HS-5 (cell line): ENCODE data around the gene SMIM13.
"Not testable (repeated sequence)": the region's sequence is repeated elsewhere in the genome, so short reads cannot be mapped to it uniquely, and the experiment has no call there.

Source experiments
- DNase-seq: peaks from one replicate; pipeline ENCODE4 v3.0.0-alpha.2; 2012; ENCODE audit warnings: low read depth

SMIM13 gene

DNA sequence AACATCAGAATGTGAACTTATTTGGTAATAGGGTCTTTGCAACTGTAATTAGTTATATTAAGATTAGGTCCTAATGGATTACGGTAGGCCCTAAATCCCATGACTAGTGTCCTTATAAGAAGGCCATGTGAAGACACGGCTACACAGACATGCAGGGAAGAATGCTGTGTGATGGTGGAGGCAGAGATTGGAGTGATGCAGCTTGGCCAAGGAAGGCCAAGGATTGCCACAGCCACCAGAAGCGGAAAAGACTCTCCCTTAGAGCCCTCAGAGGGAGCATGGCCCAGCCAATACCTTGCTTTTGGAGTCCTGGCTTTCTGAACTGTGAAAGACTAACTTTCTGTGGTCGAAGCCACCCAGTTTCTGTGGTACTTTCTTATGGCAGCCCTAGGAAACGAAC, 9.7 kb upstream of the SMIM13 start:
- DNase-seq: no peak

DNA sequence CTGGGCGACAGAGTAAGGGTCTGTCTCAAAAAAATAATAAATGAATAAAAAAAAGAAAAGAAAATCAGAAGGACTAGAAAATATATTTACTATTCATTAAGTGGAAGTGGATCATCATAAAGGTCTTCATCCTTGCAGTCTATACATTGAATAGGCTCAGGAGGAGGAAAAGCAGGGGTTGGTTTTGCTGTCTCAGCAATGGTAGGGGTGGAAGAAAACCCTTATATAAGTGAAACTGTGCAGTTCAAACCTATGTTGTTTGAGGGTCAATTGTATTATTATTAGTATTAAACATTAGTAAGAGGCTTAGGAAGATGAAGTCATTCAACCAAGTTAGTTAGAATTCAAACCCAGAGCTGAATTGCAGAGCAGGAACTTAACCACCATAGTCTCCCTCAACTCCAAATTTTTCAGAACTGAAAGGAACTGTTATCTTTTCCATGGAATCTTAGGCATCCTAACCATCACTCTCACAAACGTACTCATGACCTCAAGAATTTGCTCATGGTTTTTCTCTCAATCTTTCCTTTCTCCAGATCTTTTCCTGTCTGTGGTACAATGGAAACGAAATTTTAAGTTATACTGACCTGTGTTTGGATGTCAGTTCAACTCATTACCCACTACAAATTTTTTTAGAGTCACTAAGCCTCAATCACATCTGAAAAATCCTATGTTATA, 7.7 kb upstream of the SMIM13 start:
- no peak for DNase-seq

DNA sequence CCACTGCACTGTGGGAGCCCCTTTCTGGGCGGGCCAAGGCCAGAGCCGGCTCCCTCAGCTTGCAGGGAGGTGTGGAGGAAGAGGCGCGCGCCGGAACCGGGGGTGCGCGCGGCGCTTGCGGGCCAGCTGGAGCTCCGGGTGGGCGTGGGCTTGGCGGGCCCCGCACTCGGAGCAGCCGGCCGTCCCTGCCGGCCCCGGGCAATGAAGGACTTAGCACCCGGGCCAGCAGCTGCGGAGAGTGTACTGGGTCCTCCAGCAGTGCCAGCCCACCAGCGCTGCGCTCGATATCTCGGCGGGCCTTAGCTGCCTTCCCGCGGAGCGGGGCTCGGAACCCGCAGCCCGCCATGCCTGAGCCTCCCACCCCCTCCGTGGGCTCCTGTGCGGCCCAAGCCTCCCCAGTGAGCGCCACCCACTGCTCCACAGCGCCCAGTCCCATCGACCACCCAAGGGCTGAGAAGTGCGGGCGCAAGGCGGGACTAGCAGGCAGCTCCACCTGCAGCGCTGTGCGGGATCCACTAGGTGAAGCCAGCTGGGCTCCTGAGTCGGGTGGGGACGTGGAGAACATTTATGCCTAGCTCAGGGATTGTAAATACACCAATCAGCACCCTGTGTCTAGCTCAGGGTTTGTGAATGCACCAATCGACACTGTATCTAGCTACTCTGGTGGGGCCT, 6.4 kb upstream of the SMIM13 start:
- DNase-seq: not testable (repeated sequence)

DNA sequence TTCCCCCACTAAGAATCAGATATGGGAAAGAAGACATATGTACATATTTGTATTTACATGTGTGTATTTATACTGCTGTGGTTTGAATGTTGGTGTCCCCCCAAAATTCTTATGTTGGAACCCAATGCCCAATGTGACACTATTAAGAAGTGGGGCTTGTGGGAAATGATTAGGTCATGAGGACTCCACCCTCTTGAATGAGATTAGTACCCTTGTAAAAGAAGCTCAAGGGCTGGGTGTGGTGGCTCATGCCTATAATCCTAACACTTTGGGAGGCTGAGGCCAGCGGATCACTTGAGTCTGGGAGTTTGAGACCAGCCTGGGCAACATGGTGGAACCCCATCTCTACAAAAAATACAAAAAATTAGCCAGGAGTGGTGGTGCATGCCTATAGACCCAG, 3.9 kb upstream of the SMIM13 start:
- DNase-seq: no peak

DNA sequence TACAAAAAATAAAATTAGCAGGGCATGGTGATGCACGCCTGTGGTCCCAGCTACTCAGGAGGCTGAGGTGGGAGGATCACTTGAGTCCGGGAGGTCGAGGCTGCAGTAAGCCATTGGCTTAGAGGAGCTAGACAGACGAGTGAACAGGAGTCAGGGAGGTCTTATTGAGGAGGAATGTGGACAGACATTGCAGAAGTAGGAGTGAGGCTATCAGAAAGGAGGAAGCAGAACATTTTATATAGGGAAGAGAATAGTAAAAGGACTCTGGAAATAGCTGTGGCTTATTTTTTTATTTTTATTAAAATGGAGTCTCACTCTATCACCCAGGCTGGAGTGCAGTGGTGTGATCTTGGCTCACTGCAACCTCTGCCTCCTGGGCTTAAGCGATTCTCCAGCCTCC, 2.5 kb upstream of the SMIM13 start:
- not testable (repeated sequence) for DNase-seq

DNA sequence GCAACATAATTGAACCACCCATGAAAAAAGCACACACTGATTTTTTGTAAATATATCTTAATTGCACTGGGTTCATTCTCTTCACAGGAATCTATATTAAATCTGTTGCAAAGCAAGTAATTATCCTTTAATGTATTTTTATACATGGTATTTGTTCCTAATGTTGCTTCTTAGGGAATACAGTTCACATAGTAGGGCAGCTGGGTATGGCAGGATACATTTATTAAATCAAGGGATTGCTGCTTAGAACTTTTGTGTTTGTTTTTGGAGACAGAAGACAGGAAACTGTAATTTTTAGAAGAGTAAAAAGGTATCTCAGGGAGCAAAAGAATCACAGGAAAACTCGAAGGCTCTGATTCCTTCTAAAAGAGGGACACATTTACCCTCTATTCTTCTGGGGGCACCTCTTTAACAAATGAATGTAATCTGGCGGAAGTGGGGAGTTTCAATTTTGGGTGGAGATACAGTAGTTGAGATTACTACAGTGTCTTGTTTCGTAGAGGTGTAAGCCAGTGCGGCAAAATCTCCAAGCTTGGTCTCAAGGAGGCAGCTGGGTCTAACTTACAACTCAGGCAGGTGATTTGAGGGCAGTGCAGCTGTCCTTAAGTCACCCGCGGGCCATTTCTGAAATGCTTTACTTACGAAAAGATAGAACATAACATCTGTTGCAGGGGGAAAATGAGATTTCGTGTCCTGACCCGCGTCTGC, 812 bp upstream of the SMIM13 start:
- no peak for DNase-seq

DNA sequence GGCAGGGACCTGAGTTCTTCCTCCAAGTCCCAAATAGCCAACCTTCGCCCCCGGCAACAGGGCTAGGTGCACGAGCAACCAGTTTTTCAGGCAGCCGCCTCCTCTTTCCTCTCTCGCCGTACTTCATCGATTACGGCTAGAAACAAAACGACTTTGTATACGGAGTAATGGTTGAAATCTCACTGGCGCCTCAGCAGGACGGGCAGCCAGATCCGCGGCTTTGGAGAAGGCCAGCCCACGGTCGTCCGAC, 333 bp upstream of the SMIM13 start:
- DNase-seq: no peak

DNA sequence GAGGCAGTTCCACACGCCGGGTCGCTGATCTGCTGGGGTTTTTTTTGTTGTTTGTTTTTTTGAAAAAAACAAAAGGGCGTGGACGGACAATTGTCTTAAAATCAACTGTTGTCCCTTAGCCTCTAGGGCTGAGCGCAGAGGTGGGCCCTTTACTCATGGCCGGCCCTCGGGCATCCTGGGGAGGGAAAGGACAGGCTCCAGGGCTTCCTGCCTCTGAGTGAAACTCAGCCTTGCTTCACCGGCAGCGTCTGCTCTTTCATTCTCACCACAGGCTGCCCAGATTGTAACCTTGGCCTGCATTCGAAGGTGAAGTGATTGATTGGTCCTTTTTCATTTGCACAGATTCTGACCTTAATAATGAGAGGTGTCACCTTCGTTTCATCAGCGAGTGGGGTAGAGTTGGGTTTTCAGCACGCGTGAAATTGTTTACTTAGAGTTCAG, 797 bp downstream of the SMIM13 start:
- DNase-seq: no peak

DNA sequence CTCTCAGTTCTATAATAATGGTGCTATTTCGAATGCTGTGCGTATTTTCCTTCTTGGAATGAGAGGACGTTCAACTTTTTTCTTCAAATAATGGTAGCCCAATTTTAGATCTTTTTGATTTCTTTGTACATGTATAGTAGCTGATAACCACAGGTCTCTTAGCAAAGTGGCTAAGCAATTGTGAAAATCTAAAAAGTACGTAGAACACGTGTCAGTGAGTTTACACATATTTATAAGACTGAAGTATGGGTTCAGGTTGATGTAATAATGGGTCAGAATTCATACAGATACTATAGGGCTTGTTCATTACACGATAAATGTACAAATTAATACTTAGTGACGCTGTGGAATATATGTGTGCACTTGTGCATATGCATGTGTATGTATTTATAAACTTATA, 1.3 kb downstream of the SMIM13 start:
- no peak for DNase-seq

DNA sequence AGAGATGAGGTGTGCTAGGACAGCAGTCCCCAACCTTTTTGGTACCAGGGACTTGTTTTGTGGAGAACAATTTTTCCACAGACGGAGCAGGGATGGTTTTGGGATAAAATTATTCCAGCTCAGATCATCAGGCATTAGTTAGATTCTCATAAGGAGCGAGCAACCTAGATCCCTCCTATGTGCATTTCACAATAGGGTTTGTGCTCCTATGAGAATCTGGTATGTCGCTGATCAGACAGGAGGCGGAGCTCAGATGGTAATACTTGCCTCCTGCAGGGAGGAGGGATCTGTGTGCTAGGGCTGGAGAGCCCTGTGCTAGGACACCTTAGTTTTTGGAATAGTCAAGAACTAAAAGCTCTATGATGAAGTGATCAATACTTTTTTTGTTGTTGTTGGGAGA, 2.5 kb downstream of the SMIM13 start:
- DNase-seq: no peak

DNA sequence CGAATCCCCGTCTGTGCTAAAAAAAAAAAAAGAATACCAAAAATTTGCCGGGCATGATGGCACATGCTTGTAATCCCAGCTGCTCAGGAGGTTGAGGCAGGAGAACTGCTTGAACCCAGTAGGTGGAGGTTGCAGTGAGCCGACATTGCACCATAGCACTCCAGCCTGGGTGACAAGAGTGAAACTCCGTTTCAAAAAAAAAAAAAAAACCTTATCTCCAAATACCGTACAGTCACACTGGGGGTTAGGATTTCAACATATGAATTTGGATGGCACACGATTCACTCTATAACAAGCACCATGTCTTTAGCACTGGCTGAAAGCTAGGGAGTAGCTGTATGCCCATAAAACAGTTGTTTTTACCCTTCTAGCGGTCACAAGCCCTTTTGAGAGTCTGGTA, 3.8 kb downstream of the SMIM13 start:
- DNase-seq: no peak

DNA sequence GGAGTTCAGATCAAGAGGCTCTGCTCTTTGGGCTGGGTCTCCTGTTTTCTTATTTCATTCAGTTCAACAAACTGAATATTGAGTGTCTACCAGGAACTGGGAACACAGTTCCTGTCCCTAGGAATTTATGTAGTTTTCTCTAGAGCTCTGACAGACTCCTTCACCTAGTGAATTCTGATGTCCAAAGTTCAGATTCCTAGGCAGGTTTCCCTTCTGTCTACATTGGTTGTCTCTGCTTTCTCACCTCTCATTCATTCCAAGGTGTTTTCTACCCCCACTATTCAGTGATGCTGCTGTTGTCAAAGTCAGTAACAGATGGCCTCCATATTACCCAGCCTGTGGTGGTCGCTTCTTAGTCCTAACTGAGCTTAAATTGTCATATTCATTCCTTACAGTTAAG, 4.4 kb downstream of the SMIM13 start:
- DNase-seq: no peak

DNA sequence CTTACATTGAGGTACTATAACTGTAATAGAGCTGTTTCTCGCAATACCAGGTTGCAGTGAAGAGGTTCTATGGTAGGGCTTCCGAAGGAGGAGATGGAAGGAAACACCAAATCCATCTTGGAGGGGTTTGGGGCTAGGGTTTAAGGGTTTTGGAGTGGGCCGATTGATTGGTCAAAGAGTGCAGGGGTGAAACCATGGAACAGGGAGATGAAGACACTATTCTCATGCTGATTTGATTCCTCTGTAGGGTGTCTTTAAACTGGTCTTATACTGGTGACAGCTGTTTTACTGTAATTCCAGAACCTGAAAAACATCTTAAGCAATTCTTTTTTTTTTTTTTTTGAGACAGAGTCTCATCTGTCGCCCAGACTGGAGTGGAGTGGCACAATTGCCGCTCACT, 7.8 kb downstream of the SMIM13 start:
- DNase-seq: no peak

DNA sequence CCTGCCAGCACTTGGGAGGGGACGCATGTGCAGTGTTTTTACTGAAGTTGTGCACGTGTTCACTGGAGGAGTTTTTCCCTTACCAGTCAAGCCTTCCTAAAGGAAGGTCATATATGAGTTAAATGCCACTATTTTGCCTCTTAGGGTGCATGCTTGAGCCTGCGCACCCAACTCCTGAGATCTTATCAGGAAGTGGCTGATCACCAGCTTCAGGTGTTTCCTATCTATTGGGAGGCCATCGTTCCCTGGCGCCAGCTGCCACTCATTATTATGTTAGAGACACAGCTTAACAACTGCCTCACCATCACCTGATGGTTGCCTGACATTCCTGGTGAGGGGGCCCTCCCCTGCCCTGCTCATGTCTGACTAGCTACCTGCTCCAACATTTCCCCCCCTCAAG, 9.4 kb downstream of the SMIM13 start:
- DNase-seq: no peak

DNA sequence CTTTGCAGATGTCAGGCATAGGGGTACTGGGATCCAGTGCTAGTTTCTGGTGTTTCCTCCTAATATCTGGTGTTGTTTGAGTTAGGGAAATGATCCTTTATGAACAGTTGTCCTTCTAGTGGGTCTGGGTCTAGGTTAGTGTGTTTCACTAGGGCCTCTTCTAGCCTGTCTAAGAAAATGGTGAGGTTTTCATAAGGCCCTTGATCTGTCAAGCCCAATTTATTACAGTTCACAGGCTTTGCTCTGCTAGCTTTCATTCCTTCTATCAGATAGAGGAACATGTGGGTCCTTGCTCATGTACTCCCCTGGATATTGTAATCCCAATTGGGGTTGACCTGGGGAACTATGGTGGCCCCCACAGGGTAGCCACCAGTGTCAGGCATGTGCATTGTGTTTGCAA, 15.1 kb downstream of the SMIM13 start:
- DNase-seq: no peak

DNA sequence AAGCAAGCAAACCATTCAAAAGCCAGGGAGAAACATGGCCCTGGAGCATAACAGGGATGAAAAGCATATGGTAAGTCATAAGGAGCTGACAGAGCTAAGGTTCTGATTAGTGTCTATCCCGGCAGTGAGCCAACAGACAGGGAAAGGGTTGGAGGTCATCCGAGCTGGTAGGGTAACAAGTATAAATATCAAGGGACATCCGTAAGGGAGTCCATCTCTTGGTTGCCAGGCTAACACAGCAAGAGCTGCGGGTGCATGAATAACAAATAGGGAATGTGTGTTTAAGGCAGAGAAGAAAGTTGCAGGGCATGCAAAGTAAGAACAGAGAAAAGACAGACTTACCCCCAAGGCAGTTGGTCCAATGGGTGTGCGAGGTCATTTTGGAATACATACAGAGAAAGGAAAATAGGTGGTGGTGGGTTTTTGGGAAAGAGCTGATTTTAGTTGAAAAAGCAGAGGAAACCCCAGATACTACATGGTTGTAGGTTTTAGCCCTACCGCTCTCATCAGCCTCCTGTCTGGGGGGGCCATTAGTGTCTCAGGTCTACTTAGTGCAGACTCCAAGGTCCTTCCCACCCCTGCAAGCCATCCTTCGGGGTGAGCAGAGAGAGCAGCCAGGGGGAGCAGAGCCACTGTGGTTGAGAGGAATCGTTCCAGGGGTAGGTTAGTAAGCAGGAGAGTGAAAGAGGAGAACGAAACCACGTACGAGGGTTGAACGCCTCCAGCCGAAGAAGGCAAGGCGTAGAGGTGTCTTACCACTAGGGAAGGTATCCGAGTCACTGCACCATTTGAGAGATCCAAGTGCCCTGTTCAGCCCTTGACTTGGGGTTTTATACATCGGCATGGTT, 17.5 kb downstream of the SMIM13 start, which contains the start of gene ERVFRD-1:
ERVFRD-1 (minus strand) TSS at position 805 of the 848 bp plus-strand sequence. CDS start 6,415 bp downstream, outside the sequence.
- DNase-seq: no peak

DNA sequence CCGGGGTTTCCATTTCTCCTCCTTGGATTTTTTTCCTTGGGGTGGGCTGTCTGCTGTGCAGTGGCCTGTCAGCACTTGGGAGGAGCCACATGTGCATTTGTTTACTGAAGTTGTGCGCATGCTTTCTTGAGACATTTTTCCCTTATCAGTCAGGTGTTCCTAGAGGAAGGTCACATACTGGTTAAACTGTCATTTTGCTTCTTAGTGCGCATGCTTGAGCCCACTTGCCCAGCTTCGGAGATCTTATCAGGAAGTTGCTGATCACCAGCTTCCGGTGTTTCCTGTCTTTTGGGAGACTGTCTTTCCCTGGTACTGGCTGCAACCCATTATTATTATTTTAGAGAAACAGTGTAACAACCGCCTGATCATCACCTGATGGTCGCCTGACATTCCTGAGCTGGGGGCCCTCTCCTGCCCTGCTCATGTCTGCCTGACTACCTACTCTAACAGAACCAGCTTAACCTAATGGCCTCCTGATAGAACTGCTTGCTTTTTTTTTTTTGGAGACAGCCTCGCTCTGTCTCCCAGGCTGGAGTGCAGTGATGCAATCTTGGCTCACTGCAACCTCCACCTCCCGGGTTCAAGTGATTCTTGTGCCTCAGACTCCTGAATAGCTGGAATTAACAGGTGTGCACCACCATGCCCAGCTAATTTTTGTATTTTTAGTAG, 18.3 kb downstream of the SMIM13 start:
- no peak for DNase-seq

DNA sequence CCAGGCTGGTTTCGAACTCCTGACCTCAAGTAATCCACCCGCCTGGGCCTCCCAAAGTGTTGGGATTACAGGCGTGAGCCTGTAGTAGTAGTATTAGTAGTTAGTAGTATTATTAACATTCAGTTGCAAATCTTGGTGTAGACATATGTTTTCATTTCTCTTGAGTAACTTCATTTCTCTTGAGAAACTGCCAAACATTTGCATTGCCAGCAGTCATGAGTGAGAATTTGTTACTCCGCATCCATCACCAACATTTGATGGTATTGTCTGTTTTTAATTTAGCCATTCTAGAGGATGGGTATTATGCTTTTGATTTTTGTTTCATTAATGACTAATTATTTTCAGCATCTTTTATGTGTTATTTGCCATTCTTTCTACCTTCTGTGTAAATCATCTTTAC, 19.4 kb downstream of the SMIM13 start:
- DNase-seq: no peak

DNA sequence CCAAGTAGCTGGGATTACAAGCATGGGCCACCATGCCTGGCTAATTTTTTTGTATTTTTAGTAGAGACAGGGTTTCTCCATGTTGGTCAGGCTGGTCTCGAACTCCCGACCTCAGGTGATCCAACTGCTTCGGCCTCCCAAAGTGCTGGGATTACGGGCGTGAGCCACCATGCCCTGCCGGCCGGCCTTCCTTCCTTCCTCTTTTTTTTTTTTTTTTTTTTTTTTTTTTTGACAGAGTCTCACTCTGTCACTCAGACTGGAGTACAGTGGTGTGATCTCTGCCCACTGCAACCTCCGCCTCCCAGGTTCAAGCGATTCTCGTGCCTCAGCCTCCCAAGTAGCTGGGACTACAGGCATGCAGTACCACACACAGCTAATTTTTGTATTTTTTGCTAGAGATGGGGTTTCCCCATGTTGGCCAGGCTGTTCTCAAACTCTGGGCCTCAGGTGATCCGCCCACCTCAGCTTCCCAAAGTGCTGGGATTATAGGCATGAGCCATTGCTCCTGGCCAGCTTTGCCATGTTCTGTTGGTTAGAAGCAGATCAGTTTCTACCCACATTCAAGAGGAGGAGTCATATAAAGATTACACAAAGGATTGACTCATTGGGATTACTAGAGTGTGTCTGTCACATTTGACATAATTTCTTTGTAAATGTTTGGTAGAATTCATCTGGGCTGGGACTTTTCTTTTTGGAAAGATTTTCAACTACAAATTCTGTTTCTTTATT, 22.3 kb downstream of the SMIM13 start:
- DNase-seq: not testable (repeated sequence)

DNA sequence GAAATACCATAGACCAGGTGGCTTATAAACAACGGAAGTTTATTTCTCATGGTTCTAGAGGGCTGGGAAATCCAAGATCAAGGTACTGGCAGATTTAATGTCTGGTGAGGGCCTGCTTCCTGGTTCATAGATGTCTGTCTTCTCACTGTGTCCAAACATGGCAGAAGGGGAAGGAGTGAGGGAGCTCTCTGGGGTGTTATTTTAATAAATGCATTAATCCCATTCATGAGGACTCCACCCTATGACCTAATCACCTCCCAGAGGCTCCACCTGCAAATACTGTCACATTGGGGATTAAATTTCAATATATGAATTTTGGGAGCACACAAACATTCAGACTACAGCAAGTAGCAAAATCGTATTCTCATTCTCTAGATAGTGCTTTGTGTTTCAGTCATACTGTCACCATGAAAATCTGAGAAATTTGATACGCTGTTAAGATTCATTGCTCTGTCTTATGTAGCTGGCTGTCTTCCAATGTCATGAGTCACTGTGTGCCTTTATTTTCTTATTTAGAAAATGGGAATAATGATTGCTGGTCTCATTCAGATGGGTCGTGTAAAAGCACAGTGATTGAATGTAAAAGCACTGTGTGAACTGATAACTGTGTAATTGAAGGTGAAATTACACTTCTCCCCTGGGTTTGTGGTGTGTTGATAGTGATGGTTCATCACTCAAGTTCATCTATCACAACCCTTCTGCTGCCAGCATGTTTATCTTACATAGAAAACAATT, 26.8 kb downstream of the SMIM13 start:
- DNase-seq: no peak

DNA sequence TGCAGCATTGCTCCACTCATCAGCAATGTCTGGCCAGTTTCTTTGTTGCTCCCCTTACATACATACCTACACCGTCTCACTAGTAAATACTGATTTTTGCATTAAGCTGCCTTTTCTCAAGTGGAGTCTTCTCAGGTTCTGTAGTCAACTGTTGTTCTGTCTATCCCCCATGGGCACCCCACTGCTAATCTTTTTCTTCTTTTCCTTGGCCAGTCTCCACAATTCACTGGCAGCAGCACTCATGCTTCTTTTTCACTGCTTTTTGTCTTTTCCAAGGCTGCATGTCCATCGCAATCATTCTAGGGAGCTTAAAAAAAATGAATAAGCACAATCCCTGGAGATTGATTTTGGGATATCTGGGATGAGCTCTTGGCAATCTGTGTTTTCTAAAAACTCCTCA, 28.2 kb downstream of the SMIM13 start:
- DNase-seq: no peak
